ENCODE measurements around the gene KRCC1.

GRCh38 chr2:88003074-88003755, 52.4 kb downstream of the KRCC1 start:
- TF ChIP-seq, protein P1, sequence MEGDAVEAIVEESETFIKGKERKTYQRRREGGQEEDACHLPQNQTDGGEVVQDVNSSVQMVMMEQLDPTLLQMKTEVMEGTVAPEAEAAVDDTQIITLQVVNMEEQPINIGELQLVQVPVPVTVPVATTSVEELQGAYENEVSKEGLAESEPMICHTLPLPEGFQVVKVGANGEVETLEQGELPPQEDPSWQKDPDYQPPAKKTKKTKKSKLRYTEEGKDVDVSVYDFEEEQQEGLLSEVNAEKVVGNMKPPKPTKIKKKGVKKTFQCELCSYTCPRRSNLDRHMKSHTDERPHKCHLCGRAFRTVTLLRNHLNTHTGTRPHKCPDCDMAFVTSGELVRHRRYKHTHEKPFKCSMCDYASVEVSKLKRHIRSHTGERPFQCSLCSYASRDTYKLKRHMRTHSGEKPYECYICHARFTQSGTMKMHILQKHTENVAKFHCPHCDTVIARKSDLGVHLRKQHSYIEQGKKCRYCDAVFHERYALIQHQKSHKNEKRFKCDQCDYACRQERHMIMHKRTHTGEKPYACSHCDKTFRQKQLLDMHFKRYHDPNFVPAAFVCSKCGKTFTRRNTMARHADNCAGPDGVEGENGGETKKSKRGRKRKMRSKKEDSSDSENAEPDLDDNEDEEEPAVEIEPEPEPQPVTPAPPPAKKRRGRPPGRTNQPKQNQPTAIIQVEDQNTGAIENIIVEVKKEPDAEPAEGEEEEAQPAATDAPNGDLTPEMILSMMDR (IDR thresholded peaks at IDR 0.05; ENCODE audit: poor library complexity, severe bottlenecking) = no peak
- no peak for TF ChIP-seq EZH2 (IDR thresholded peaks at IDR 0.05; ENCODE audit: borderline replicate concordance, insufficient read depth, low read length, poor library complexity, severe bottlenecking)
- TF ChIP-seq REST (IDR thresholded peaks at IDR 0.05; ENCODE audit: borderline replicate concordance) = no peak
